ENCODE results near the gene CRIP2.

The CRIP2 gene

GRCh38 chr14:105529319-105529568 is 54.6 kb downstream of the CRIP2 start:
- DNase-seq (ENCODE audit: low read depth), result no peak
